ENCODE results near the gene NARS2.

GRCh38 chr11:78586452-78587046, 11.9 kb upstream of the NARS2 start:
- TF ChIP-seq CTCF (IDR thresholded peaks at IDR 0.05) = no peak
- TF ChIP-seq EP300 (IDR thresholded peaks at IDR 0.05) = no peak
- no peak for TF ChIP-seq POLR2A (IDR thresholded peaks at IDR 0.05)

Measured in ovary (tissue), 3 donors.